Colonic mucosa (tissue), 4 donors: ENCODE measurements around the gene XIRP2. TPM values are rescaled to one million over a fixed set of nuclear protein-coding genes. Genes with fewer than 3 reads are reported as not detected.

Experiments used
- DNase-seq: peaks from one replicate; pipeline ENCODE4 v3.0.0-alpha.2; 2020
- H3K27ac ChIP-seq: fragments of 200-600 bp; one replicate; pipeline ENCODE4 v1.8.0; 2021
- H3K27me3 ChIP-seq: fragments of 200-600 bp; one replicate; pipeline ENCODE4 v1.8.0; 2021
- H3K36me3 ChIP-seq: fragments of 200-600 bp; one replicate; pipeline ENCODE4 v1.8.0; 2021
- H3K4me1 ChIP-seq: fragments of 200-600 bp; one replicate; pipeline ENCODE4 v1.8.0; 2021; ENCODE audit warnings: mild to moderate bottlenecking
- H3K4me3 ChIP-seq: fragments of 200-600 bp; one replicate; pipeline ENCODE4 v1.8.0; 2021
- H3K9ac ChIP-seq, 2 donors: one replicate each; pipeline ENCODE4 v1.7.0; 2013; ENCODE audit warnings: control low read depth in 2 of 2, low read depth in 2 of 2, low read length in 2 of 2
- H3K9me3 ChIP-seq: fragments of 200-600 bp; one replicate; pipeline ENCODE4 v1.8.0; 2021
- CTCF ChIP-seq: fragments of 200-600 bp; IDR thresholded peaks from one replicate; pipeline ENCODE4 v1.8.0; 2022; ENCODE audit warnings: antibody characterized with exemption, mild to moderate bottlenecking
- intact Hi-C: fragments of 100-400 bp; cut with DNase I; formaldehyde crosslinking; loops from one replicate; pipeline ENCODE4 v1.14.1; 2022
- total RNA-seq, 2 donors: library from RNA; stranded (reverse); fragmentation: NEBNext Ultra II Directional in 1 of 2; extraction: Animal tissue kit (Norgen Biotek cat#: 25700) in 1 of 2; gene quantifications; one replicate each; pipeline ENCODE4 v1.2.1, GENCODE V29; 2021
- donor health status: healthy.
- donor health status: DM: no; HTN: no; CAD: no.
- donor health status: DM: no; HTN: no; CAD: no.

The XIRP2 gene
- total RNA-seq, 2 donors from 2014 or later = 0.13 TPM; not detected in 1

GRCh38 chr2:166926657-166927056 lies 38.4 kb downstream of the XIRP2 start:
- H3K27me3 ChIP-seq = no peaks in the 10 kb centered on the region
- H3K36me3 ChIP-seq = no peaks in the 10 kb centered on the region
- no peaks in the 10 kb centered on the region for H3K4me1 ChIP-seq
- no peak for TF ChIP-seq CTCF
- no peak overlapping the region for H3K27ac ChIP-seq
- no peak overlapping the region for H3K4me3 ChIP-seq
- H3K9ac ChIP-seq = no peak overlapping the region
- no peaks in the 10 kb centered on the region for H3K9me3 ChIP-seq
- DNase-seq = no peak
- intact Hi-C loops = no loop called here

GRCh38 chr2:166932032-166932431 lies 43.8 kb downstream of the XIRP2 start:
- Histone ChIP-seq H3K27ac (no peak overlapping the region), H3K36me3 (no peaks in the 10 kb centered on the region), H3K27me3 (no peaks in the 10 kb centered on the region), H3K9ac (no peak overlapping the region), H3K4me1 (no peaks in the 10 kb centered on the region), H3K4me3 (no peak overlapping the region), H3K9me3 (no peaks in the 10 kb centered on the region)
- intact Hi-C loops = no loop called here
- no peak for TF ChIP-seq CTCF
- DNase-seq = no peak

GRCh38 chr2:166934817-166935216 lies 46.5 kb downstream of the XIRP2 start:
- no peak overlapping the region for H3K4me3 ChIP-seq
- no peaks in the 10 kb centered on the region for H3K9me3 ChIP-seq
- no peak for DNase-seq
- intact Hi-C loops = no loop called here
- H3K36me3 ChIP-seq = no peaks in the 10 kb centered on the region
- H3K27me3 ChIP-seq = no peaks in the 10 kb centered on the region
- H3K4me1 ChIP-seq = no peaks in the 10 kb centered on the region
- no peak overlapping the region for H3K9ac ChIP-seq
- no peak for TF ChIP-seq CTCF
- H3K27ac ChIP-seq = no peak overlapping the region

GRCh38 chr2:166942377-166942776 lies 54.1 kb downstream of the XIRP2 start:
- DNase-seq = no peak
- intact Hi-C loops = no loop called here
- H3K4me3 ChIP-seq = no peak overlapping the region
- H3K9me3 ChIP-seq = no peaks in the 10 kb centered on the region
- no peak overlapping the region for H3K27ac ChIP-seq
- no peaks in the 10 kb centered on the region for H3K27me3 ChIP-seq
- no peak overlapping the region for H3K9ac ChIP-seq
- no peak for TF ChIP-seq CTCF
- no peaks in the 10 kb centered on the region for H3K36me3 ChIP-seq
- no peaks in the 10 kb centered on the region for H3K4me1 ChIP-seq

- Histone ChIP-seq H3K27ac (no peak overlapping the region), H3K4me1 (no peaks in the 10 kb centered on the region), H3K27me3 (no peaks in the 10 kb centered on the region), H3K36me3 (no peaks in the 10 kb centered on the region), H3K4me3 (no peak overlapping the region), H3K9ac (no peak overlapping the region), H3K9me3 (no peaks in the 10 kb centered on the region)
- TF ChIP-seq CTCF = no peak
- intact Hi-C loops = no loop called here
- no peak for DNase-seq
Measured at GRCh38 chr2:166944909-166945308, 56.6 kb downstream of the XIRP2 start.

- DNase-seq = no peak
- Histone ChIP-seq H3K9me3 (no peaks in the 10 kb centered on the region), H3K4me3 (no peak overlapping the region), H3K4me1 (no peaks in the 10 kb centered on the region), H3K27me3 (no peaks in the 10 kb centered on the region), H3K36me3 (no peaks in the 10 kb centered on the region), H3K27ac (no peak overlapping the region), H3K9ac (no peak overlapping the region)
- no peak for TF ChIP-seq CTCF
- intact Hi-C loops = no loop called here
Measured at GRCh38 chr2:166957686-166958085, 69.4 kb downstream of the XIRP2 start.
